Tibial artery (tissue), 4 donors: ENCODE measurements around the gene GPC6.

Source experiments
- DNase-seq, 2 donors: peaks; one replicate each; pipeline ENCODE4 v3.0.0-alpha.2; 2019
- H3K27ac ChIP-seq, 2 donors: fragments of 200-600 bp; sonication (generic) in 1 of 2; 1 replicate in 1 of 2; 2 replicates in 1 of 2; pipeline ENCODE4 v1.5.1; 2018 to 2019; ENCODE audit warnings: mild to moderate bottlenecking in 1 of 2
- H3K27me3 ChIP-seq, 2 donors: fragments of 200-600 bp; sonication (generic) in 1 of 2; one replicate each; pipeline versions ENCODE4 v1.5.1 to v1.6.0; 2016 to 2019
- H3K36me3 ChIP-seq, 3 donors: fragments of 200-600 bp; sonication (generic) in 2 of 3; one replicate each; pipeline ENCODE4 v1.5.1; 2016 to 2019; ENCODE audit warnings: mild to moderate bottlenecking in 2 of 3
- H3K4me1 ChIP-seq, 4 donors: fragments of 200-600 bp; sonication (generic) in 2 of 4; 1 replicate in 3 of 4; 2 replicates in 1 of 4; pipeline ENCODE4 v1.5.1; 2016 to 2019
- H3K4me3 ChIP-seq, 2 donors: fragments of 200-600 bp; sonication (generic) in 1 of 2; 1 replicate in 1 of 2; 2 replicates in 1 of 2; pipeline ENCODE4 v1.5.1; 2018 to 2019; ENCODE audit warnings: mild to moderate bottlenecking in 2 of 2
- H3K9me3 ChIP-seq, 3 donors: fragments of 200-600 bp; sonication (generic) in 1 of 3; one replicate each; pipeline ENCODE4 v1.5.1; 2016 to 2019
- intact Hi-C: fragments of 100-400 bp; cut with DNase I; formaldehyde crosslinking; loops from one replicate; pipeline ENCODE4 v1.15.0; 2023; ENCODE audit warnings: low total_unique reads
- TF ChIP-seq, protein P1 (sequence below), 2 experiments: fragments of 200-600 bp in 1 of 2; fragments of 450-650 bp in 1 of 2; IDR thresholded peaks; one replicate each; pipeline ENCODE4 v1.5.1; 2017 to 2019; ENCODE audit warnings: antibody characterized with exemption in 2 of 2, mild to moderate bottlenecking in 1 of 2, moderate library complexity in 1 of 2

Gene GPC6

DNA sequence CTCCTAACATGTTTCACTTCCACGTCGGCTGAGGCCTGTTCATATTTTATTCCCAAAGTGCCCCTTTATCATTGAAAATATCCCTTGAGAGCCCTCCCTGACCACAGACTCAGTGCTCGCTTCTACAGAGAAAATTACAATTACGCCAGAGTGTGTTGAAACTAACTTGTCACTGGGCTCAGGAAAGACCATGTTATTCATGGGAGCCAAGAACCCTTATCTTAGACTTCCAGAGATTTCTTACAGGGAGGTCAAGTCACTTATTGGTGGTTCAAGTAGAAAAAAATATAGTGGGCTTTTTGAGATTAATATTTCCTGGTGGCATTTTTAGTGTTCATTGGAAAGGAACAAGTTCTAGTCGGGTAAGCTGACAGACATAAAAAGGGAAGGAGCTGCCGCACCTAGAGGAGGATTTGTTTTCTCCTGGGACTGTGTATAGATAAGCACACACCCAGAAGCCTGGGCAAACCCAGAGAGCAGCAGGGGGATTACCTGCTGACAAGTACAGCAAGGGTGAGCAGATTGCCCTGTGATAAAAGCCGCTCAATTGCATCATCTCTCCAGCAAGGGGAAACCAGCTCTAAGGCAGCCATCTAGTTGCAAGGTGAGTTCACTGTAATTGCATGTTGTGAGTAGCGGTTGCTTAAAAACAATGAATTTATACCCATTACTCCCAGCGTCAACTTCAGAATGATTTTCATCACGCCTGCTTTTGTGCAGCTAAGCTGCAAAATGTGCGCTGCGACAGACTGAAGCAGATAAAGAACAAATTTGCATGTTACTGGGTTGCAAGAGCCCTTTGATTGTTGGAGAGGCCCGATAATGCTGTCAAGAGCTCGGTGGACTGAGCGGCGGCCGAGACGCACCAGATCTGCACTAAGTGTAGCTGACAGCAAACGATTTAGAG, 1206.7 kb downstream of the GPC6 start:
- Histone ChIP-seq H3K36me3 (no peaks in the 10 kb centered on the region), H3K27ac (no peak overlapping the region), H3K4me1 (no peaks in the 10 kb centered on the region), H3K4me3 (no peak overlapping the region), H3K27me3 (no peaks in the 10 kb centered on the region), H3K9me3 (no peaks in the 10 kb centered on the region)
- TF ChIP-seq, protein P1, sequence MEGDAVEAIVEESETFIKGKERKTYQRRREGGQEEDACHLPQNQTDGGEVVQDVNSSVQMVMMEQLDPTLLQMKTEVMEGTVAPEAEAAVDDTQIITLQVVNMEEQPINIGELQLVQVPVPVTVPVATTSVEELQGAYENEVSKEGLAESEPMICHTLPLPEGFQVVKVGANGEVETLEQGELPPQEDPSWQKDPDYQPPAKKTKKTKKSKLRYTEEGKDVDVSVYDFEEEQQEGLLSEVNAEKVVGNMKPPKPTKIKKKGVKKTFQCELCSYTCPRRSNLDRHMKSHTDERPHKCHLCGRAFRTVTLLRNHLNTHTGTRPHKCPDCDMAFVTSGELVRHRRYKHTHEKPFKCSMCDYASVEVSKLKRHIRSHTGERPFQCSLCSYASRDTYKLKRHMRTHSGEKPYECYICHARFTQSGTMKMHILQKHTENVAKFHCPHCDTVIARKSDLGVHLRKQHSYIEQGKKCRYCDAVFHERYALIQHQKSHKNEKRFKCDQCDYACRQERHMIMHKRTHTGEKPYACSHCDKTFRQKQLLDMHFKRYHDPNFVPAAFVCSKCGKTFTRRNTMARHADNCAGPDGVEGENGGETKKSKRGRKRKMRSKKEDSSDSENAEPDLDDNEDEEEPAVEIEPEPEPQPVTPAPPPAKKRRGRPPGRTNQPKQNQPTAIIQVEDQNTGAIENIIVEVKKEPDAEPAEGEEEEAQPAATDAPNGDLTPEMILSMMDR (IDR thresholded peaks at IDR 0.05) = no peak
- no peak for DNase-seq
- intact Hi-C loops = no loop called here

DNA sequence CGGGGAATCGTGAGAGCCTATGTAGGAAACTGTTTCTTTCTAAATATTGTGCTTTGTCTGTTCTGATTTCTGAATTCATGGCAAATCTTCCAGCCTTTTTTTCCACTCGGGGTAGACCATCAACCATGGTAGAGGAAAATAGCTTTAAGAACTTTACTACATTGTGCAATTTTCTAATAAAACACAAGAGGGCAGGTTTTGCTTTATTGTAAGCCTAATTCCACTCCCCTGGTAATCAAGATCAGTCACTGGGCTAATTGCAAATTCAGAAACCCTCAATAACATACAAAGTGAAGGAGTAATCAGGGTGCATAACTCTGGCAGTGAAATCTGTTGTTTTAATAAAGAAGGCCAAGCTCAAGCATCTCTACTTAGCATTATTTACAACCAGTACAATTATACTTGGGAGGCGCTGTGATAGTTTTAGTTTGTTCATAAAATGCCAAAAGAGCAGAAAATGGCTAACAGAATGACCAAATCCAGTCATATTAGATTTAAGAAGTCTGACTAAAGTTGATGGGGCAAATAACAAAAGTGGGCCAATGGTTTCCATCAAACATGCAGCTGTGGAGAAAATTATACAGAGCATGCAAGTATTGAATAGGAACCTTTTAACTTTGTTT, 1209.1 kb downstream of the GPC6 start:
- Histone ChIP-seq H3K27me3 (no peaks in the 10 kb centered on the region), H3K4me1 (no peaks in the 10 kb centered on the region), H3K4me3 (no peak overlapping the region), H3K36me3 (no peaks in the 10 kb centered on the region), H3K9me3 (no peaks in the 10 kb centered on the region), H3K27ac (no peak overlapping the region)
- intact Hi-C loops = loop anchor here (5.0 kb wide), 1 partner anchor 182 kb away; no protein-coding TSS in a partner anchor
- no peak for DNase-seq
- TF ChIP-seq, protein P1 (IDR thresholded peaks at IDR 0.05) = peak; percentile 50 to 60

DNA sequence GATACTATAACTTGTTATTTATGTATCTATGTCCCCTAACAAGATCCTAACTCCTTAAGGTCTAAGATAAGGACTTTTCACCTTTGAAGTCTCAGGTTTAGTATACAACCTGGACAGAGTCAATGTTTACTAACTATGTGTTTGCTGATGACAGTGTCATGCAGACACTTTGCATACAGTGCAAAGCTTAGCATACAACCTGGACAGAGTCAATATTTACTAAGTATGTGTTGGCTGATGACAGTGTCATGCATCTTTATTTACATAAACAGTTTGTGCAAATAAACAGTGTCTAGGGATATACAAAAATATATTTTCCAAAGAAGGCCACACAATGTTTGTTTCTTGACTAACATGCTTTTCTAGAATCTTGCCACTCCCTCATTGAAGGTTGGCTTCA, 1218.2 kb downstream of the GPC6 start:
- TF ChIP-seq, protein P1 (IDR thresholded peaks at IDR 0.05) = no peak
- Histone ChIP-seq H3K4me3 (no peak overlapping the region), H3K27me3 (no peaks in the 10 kb centered on the region), H3K27ac (no peak overlapping the region), H3K36me3 (no peaks in the 10 kb centered on the region), H3K4me1 (no peaks in the 10 kb centered on the region), H3K9me3 (no peaks in the 10 kb centered on the region)
- intact Hi-C loops = no loop called here
- no peak for DNase-seq

DNA sequence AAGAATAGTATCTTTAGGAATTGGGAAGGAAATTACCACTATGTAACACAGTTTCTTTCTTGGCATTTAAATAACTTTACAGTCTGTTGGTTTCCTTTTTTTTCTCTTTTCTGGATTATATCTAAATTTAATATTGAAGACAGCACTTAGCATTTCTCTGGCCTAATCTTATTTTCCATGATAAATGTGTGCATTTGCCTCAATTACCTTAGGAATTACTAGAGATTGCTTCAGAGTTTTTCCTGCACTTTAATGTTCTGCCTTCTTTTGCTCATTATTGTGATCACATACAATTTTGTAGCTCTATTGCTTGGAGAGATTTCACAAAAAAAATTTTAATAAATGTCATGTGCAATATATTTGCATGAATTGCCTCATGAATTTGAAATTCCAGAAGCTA, 1227.7 kb downstream of the GPC6 start:
- TF ChIP-seq, protein P1 (IDR thresholded peaks at IDR 0.05) = no peak
- no peaks in the 10 kb centered on the region for H3K9me3 ChIP-seq
- no peaks in the 10 kb centered on the region for H3K27me3 ChIP-seq
- no peak for DNase-seq
- no peaks in the 10 kb centered on the region for H3K36me3 ChIP-seq
- no peak overlapping the region for H3K4me3 ChIP-seq
- H3K4me1 ChIP-seq = no peaks in the 10 kb centered on the region
- intact Hi-C loops = no loop called here
- H3K27ac ChIP-seq = no peak overlapping the region

DNA sequence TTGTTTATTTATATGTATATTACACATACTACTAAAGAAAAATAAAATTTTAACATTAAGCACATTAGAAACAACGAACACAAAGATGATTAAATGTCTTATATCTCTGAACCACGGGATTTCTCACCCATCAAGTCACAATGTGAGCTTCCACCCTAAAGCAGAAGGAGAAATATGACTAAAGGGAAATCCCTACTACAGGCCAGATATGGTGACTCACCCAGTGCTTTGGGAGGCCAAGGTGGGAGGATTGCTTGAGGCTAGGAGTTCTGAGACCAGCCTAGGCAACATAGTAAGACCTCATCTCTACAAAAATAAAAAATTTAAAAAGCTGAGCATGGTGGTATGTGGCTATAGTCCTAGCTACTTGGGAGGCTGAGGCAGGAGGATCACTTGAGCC, 1228.3 kb downstream of the GPC6 start:
- Histone ChIP-seq H3K4me3 (no peak overlapping the region), H3K4me1 (no peaks in the 10 kb centered on the region), H3K36me3 (no peaks in the 10 kb centered on the region), H3K27me3 (no peaks in the 10 kb centered on the region), H3K9me3 (no peaks in the 10 kb centered on the region), H3K27ac (no peak overlapping the region)
- DNase-seq = no peak
- TF ChIP-seq, protein P1 (IDR thresholded peaks at IDR 0.05) = no peak
- intact Hi-C loops = no loop called here
